Measurements from ENCODE around the gene MKRN1. TPM values are rescaled to one million over a fixed set of nuclear protein-coding genes. Genes with fewer than 3 reads are reported as not detected.
"Not testable (repeated sequence)": the region's sequence is repeated elsewhere in the genome, so short reads cannot be mapped to it uniquely, and the experiment has no call there.

Gene MKRN1, protein sequence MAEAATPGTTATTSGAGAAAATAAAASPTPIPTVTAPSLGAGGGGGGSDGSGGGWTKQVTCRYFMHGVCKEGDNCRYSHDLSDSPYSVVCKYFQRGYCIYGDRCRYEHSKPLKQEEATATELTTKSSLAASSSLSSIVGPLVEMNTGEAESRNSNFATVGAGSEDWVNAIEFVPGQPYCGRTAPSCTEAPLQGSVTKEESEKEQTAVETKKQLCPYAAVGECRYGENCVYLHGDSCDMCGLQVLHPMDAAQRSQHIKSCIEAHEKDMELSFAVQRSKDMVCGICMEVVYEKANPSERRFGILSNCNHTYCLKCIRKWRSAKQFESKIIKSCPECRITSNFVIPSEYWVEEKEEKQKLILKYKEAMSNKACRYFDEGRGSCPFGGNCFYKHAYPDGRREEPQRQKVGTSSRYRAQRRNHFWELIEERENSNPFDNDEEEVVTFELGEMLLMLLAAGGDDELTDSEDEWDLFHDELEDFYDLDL
- polyA plus RNA-seq (ENCODE audit: insufficient read length in 4 of 4) = 100 to 1,000 TPM in 3 of 4 donors, 10 to 100 TPM in 1; 94.3 to 137 (median 117) TPM

DNA sequence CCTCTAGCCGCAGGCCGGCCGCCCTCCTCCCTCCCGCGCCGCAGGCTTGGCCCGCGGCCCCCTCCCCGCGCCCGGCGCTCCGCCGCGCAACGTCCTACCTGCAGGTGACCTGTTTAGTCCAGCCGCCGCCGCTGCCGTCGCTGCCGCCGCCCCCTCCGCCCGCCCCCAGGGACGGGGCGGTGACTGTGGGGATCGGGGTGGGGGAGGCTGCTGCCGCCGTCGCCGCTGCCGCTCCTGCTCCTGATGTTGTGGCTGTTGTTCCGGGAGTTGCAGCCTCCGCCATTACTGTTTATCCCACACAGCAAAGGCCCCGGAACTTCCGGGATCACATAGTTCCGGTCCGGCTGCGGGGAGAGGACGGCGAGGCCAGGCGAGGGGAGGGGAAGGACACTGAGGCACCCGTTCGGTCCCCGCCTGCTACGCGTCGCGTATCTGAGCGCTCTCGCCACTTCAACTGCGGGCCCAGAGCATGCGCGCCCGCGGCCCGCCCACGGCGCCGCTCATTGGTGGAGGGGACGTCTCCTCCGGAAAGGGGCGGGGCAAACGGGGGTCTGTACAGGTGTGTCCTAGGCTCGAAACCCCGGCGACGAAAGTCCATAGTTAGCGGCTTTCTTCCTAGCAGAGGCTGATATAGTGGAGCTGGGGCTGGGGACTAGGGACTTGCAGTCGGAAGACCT, at the start of gene MKRN1:
Gene MKRN1 (minus strand): TSS at position 444 of the 677 bp plus-strand sequence. CDS start 161 bp downstream, at position 283.
- DNase-seq (ENCODE audit: low read depth in 4 of 4, low spot score in 3 of 4) = peak; percentile 86 to 87 (median 87)

DNA sequence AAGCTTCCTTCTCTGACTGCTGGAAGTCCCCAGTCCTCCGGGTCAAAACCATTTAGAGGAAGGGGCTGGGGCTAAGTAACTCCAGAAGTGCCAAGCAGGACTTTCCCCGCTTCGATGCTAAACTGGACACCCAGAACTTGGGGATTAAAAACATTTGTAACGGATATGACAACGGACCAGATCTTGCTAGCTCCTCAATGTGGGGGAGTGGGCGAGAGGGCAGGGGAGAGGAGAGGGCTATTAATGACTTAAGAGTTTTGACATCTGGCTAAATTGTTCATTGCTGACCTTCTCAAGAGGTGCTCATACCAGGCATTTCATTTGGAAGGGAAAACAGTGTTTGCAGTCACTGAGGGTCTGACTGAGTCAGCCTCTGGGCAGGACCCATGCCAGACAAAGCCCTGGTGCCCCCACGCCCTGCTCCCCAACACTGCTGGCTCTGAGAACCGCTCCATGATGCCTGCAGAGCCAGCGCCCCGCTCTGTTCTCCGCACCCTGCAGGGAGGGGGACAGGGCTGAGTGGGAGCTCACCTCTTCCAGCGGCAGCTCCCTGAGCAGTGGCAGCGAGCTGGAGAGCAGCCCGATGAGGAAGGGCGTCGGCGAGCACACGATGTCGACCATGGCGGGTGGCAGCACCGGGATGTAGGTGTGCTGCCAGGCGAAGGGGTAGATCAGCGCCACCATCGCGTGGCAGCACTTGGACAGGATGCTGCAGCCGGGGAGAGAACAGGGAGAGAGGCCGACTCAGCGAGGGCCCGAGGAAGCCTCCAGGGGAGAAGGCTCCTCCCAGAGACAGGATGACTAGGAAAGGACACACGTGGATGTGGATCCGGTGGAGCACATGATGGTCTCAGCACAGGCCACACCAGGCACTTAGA, 47.7 kb upstream of the MKRN1 start:
- DNase-seq (ENCODE audit: low read depth in 4 of 4, low spot score in 3 of 4) = no peak

DNA sequence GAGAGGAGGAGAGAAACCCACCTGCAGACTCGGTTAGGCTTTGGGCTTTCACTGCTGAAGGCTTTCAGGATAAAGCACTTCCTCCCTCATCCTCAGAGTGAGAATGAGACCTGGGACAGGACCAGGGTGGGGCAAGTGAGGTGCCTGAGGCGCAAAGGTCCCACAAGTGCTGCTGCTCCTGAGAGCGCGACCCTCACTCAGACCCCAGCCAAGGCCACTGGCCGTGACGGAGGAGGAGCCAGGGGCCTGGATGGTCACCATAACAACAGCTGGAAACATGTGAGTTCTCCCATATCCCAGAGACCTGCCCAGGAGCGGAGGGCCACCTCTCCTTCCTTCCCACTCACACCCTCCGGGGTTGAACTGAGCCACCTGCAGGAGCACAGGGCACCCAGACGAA, 46.9 kb upstream of the MKRN1 start:
- no peak for DNase-seq (ENCODE audit: low read depth in 4 of 4, low spot score in 3 of 4)

DNA sequence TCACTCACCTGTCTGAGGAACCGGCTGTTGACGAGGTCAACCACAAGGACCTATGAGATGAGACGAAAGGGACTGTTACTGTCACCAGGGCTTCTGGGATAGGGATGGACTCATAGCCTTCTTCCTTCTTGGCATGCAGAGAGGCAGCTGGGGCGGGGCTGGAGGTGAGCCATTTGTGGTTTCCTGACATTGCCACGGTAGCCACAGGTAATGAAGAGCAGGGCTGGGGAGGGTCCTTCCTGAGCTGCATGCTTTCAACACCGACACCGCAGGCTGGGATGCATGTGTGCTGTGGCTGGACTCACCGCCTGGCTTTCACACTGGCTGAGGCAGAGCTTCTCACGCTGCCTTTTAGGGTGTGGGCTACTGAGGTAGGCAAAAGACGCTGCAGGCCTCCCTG, 46.4 kb upstream of the MKRN1 start:
- no peak for DNase-seq (ENCODE audit: low read depth in 4 of 4, low spot score in 3 of 4)

DNA sequence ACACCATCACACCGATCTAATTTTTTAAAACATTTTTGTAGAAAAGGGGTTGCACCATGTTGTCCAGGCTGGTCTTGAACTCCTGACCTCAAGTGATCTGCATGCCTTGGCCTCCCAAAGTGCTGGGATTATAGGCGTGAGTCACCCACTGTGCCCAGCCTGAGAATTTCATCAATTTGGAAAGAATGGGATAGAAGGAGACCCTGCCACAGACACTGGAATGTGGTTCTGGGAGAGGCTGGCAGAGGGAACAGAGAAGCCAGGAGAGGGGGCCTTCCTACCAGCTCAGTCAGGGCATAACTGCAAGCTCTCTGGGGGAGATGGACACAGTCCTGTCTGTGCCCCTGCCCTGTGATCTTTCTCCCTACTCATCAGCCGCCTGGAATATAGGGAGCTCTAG, 42.1 kb upstream of the MKRN1 start:
- no peak for DNase-seq (ENCODE audit: low read depth in 4 of 4, low spot score in 3 of 4)

DNA sequence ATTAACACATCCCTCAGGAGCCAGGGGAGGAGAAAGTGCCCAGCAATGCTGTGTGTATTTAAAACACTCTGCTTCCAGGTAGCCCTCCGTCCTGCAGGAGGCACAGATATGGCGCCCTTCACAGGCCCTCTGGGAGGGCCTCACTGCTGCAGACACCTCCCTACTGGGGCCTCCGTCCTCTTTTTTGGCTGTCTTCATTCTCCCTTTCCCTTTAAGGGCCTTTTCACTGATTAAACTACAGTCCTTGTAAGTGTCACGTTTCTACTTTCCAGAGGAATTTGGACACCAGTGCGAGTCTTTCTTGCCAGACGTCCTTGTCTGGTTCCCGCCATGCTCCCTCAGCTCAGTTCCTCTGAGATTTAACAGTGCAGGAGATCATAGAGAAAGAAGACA, 39.7 kb upstream of the MKRN1 start:
- no peak for DNase-seq (ENCODE audit: low read depth in 4 of 4, low spot score in 3 of 4)

DNA sequence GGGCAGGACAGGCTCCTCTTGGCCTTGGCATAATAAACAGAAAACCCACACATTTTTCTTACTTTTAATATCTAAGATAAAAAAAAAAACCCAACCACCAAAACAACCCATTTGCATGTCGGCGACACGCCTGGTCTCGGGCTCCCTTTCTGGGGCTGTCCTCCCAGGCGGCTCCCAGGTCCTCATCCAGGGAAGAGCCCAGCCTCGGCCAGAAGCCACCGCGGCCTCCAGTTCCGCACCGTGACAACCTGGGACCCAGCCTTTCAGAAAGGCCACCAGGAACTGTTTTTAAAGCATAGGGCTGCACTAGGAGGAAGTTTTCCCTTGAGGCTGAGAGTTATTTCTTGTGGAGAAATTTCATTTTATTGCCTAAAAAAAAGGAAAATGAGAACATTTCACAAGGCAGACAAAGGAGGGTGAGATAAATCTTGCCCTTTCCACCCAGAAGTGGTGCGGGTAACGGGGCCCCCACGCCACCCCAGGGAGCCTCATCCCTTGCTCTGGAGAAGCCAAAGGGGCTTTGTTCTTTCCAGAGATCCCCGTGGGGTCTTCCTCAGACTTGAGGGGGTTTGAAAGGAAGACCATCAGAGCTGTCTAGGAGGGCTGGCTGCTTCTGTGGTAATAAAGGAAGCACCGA, 39.2 kb upstream of the MKRN1 start:
- DNase-seq (ENCODE audit: low read depth in 4 of 4, low spot score in 3 of 4) = no peak

DNA sequence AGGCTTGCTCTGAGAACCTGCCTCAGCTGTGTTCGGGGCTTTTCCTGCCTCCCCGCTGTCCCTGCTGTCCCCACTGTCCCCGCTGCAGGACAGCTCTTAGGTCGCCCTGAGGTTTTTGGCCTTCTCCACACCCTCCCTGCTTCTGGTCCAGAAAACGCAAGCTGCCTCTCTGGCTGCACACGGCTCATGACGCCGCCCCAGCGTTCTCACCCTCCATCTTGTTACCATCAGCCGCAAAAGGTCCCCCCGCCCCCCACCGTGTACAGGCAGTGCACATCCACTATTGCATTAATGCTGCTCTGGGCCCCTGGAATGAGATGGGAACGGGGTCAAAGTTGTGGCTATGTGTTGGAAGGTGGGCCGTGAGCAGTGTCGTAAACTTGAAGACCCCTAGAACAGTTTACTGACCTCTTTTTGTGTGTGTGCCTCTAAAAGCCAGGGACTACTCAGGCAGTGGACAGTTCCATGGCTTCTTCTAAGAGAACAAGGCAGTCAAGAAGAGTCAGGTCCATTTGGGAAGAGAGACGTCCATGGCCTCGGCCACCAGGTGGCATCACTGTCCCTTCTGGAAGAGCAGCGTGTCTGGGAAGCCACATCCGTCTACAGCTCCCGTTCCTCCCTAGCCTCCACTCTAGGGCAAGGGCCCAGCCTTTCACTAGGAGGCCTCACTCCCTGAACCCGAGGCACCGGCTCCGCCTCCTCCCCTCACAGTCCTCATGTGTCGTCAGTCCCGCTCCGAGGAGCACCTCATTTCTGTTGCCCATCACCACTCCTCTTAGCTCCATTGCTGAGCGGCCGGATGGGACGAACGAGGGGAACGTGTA, 38.5 kb upstream of the MKRN1 start:
- DNase-seq (ENCODE audit: low read depth in 4 of 4, low spot score in 3 of 4) = peak in 3 of 4 donors; percentile 73 to 81 (median 74)

DNA sequence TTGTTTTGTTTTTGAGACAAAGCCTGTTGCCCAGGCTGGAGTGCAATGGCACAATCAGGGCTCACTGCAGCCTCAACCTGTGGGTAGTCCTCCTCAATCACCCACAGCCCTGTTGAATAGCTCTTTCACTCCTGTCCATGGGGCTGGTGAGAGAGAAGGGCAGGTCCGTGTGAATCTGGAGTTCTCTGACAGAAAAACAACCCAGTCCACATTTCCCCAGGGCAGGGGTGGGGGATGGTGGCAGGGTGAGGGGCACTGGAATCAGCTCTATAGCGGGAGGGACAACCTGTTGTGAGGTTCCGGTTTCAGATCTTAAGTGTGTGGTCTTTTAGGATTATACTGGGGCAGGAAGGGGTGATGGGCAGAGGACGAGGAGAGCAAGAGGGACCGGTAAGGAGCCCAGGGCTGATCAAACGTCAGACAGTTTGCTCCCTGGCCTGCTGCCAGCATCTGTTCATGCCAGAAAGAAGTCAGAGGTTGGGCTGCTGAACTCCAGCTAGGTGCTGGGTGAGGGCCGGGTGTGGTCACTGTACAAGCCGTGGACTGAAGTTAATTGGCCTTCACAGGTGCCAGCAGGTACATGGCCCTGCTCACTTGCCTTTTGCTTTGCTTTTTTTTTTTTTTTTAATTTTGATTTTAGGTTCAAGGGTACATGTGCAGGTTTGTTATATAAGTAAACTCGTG, 33.2 kb upstream of the MKRN1 start:
- DNase-seq (ENCODE audit: low read depth in 4 of 4, low spot score in 3 of 4) = no peak

DNA sequence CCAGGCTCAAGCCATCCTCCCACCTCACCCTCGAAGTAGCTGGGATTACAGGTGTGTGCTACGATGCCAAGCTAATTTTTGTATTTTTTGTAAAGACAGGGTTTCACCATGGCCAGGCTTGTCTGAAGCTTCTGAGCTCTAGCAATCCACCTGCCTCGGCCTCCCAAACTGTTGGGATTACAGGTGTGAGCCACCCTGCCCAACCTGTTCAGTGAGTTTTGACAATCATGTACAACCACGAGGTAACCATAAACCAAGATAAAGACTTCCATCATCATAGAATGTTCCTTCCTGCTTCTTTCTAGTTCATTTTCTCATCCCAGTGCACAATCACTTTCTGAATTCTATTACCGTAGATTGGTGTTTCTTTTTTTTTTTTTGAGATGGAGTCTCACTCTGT, 30.5 kb upstream of the MKRN1 start:
- DNase-seq (ENCODE audit: low read depth in 4 of 4, low spot score in 3 of 4) = no peak

DNA sequence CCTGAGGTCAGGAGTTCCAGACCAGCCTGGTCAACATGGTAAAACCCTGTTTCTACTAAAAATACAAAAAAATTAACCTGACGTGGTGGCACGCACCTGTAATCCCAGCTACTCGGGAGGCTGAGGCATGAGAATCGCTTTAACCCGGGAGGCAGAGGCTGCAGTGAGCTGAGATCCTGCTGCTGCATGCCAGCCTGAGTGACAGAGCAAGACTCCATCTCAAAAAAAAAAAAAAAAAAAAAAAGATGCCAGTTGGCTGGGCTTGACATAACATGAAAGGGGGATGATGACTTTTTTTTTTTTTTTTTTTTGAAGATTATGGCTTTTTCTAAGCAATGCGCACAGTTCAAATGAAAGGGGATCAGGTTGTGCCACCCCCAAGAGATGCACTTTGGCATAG, 28.3 kb upstream of the MKRN1 start:
- not testable (repeated sequence) for DNase-seq (ENCODE audit: low read depth in 4 of 4, low spot score in 3 of 4)

DNA sequence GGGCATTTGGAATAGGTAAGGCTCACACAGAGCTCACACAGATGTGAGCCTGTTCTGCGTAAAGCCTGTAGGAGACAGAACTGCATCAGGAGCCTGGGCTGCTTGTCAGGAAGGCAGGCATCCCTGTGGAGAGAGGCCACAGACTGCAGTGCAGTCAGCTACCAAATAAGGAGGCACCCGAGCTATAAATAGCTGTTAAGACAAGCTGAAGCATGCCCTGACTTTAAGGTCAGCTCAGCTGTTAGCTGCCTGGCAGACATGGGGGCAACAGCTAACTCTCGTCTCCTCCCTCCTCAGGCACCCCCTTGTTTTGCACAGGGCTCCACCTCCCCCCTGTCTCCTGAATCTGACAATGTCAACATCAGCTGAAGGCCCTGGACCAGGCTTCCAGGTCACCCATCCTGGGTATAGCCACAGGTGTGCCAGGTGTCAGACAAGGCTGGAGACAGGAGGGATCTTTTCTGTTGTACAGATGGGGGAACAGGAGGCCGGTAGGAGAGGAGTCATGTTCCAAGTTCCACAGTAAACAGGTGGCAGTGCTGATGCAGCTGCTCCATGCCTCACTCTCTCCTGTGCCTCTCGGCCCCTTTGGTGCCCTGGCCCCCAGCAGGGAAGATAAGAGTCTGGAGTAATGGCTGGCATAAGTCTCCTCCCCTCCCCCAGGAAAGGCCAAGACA, 27.6 kb upstream of the MKRN1 start:
- no peak for DNase-seq (ENCODE audit: low read depth in 4 of 4, low spot score in 3 of 4)

DNA sequence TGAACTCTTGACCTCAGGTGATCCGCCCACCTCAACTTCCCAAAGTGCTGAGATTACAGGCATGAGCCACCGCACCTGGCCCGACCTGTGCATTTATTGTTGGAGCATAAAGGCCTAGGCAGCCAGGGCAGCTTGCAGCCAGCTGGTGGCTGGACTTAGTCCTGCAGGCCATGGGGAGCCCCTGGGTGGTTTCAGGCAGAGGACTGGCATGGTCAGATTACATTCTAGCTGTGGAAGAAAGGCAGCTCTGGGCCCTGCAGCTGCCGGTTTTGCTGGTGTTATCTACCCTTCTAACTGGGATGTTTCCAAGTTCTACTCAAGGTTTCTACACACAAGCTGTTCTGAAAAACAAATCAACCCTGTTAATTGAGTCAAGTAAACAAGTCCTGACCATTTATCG, 22.7 kb upstream of the MKRN1 start:
- DNase-seq (ENCODE audit: low read depth in 4 of 4, low spot score in 3 of 4) = no peak

DNA sequence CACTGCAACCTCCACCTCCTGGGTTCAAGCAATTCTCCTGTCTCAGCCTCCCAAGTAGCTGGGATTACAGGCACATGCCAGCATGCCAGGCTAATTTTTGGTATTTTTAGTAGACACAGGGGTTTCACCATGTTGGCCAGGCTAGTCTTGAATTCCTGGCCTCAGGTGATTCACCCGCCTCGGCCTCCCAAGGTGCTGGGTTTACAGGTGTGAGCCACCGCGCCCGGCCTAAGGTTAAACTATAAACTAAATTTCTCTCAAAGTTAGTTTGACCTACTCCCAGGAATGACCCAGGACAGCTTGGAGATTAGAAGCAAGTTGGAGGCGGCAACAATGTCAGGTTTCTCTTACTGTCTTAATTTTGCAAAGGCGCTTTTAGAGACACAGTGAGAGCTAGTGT, 18.5 kb upstream of the MKRN1 start:
- DNase-seq (ENCODE audit: low read depth in 4 of 4, low spot score in 3 of 4) = not testable (repeated sequence)

DNA sequence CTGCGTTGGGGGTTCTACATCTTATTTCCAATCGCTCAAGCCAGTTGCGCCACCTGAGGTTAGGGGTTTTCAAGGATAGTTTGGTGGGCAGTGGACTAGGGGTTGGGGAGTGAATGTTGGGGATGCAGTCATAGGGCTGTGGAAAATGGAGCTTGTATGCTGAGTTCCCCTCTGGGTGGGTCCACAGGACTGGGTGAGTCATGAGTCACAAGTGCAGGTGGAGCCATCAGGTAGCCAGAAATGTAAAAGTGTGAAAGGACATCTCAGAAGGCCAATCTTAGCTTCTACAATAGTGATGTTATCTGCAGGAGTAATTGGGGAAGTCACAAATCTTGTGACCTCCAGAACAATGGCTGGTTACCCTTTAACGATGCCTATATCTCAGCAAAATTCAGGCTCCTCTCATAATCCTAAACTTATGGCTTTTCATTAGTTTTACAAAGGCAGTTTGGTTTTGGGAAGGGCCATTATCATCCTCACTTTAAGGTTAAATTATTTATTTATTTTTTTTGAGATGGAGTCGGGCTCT, 18.0 kb upstream of the MKRN1 start:
- no peak for DNase-seq (ENCODE audit: low read depth in 4 of 4, low spot score in 3 of 4)

DNA sequence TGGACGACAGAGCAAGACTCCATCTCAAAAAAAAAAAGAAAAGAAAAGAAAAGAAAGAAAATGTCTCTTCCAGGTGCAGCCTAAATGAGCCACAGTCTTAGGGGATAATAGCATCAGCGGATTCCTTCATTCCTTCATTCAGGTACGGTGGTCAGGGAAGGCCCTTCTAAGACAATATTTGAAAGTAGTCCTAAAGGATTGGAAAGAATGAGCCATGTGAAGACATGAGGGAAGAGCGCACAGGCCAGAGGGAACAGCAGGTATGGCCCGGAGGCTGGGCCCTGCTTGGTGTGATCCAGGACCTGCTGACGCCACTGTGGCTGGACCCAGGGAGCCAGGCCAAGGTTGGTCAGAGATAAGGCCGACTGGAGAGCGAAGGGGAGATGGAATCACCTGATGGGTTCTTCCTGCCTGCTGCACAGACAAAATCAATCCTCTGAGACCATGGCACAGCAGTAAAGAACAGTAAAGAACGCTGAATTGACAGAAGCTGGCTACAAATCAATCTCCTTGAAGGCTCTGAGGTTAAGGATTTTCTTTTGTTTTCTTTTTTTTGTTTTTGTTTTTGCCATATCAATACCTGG, 16.3 kb upstream of the MKRN1 start:
- DNase-seq (ENCODE audit: low read depth in 4 of 4, low spot score in 3 of 4) = no peak

DNA sequence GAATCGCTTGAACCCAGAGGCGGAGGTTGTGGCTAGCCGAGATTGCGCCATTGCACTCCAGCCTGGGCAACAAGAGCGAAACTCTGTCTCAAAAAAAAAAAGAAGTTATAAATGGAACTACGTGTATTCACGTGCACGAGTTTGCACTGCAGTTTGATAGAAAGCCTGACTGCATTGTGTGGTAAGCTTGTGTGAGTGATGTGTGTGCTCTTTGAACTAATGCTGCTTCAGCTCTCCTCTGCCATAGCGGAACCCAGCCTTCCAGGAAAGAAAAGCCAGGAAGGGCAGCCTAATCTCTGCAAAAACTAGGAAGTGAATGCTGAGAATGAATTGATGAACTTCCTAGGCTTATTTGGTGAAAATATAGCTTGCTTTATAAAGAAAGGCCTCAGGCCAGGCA, 15.6 kb upstream of the MKRN1 start:
- no peak for DNase-seq (ENCODE audit: low read depth in 4 of 4, low spot score in 3 of 4)

DNA sequence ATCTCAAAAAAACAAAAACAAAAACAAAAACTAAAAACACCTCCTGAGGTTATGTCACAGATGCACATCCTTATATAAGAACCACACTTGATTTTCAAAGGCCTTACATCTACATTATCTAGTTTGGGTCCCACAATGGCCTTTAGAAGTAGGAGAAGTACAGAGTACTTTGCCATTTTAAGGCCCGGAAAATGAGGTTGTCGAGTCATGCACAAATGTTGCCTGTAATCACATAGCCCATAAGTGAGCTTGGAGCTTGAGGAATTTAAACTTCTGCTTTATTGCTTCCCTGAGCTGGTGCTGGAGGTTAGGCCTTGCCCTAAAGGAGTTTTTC, 9.7 kb upstream of the MKRN1 start:
- DNase-seq (ENCODE audit: low read depth in 4 of 4, low spot score in 3 of 4) = no peak

All from left renal pelvis (tissue), 4 donors.